ENCODE measurements around the gene NDUFAF4. TPM values are rescaled to one million over a fixed set of nuclear protein-coding genes. Genes with fewer than 3 reads are reported as not detected.

The NDUFAF4 gene
- total RNA-seq: 10 to 100 TPM; 12.3 to 24.5 (median 17.4) TPM

- H3K27ac ChIP-seq: peak within 1 kb of the TSS; percentile 87 to 93 (median 92)
- no peak for TF ChIP-seq EP300 (IDR thresholded peaks at IDR 0.05)
- peak; percentile 91 to 97 (median 94) for TF ChIP-seq CTCF (IDR thresholded peaks at IDR 0.05)
- TF ChIP-seq POLR2A (IDR thresholded peaks at IDR 0.05): peak in 3 of 4 donors; percentile 37 to 72 (median 39)
- TF ChIP-seq POLR2AphosphoS5 (IDR thresholded peaks at IDR 0.05): peak in 1 of 2 donors; percentile 73
- H3K9me3 ChIP-seq: no peaks in the 10 kb centered on the region
- peak within 1 kb of the TSS; percentile 88 to 94 (median 92) for H3K4me3 ChIP-seq
- ATAC-seq (ENCODE audit: low FRiP score in 2 of 2): peak; percentile 100
- 0 to 1% methylated on average over 16 to 45 of the region's 71 CpGs for WGBS, 2 donors
- peaks cover 0 to 4% (median 0%) of the 10 kb centered on the region in 4 donors for H3K27me3 ChIP-seq
- peaks cover 2 to 29% (median 13%) of the 10 kb centered on the region in 4 donors for H3K36me3 ChIP-seq
- DNase-seq: peak; percentile 97 to 98
- H3K4me1 ChIP-seq: peaks cover 20 to 34% (median 25%) of the 10 kb centered on the region in 4 donors
Observed at GRCh38 chr6:96897396-96898240, at the start of gene NDUFAF4. NDUFAF4 (minus strand) TSS chr6:96897891; CDS start chr6:96897801, 90 bp downstream.

- Histone ChIP-seq H3K27ac (no peak overlapping the region), H3K27me3 (no peaks in the 10 kb centered on the region), H3K4me3 (no peak overlapping the region), H3K36me3 (no peaks in the 10 kb centered on the region), H3K4me1 (no peaks in the 10 kb centered on the region), H3K9me3 (no peaks in the 10 kb centered on the region)
- no peak for TF ChIP-seq POLR2AphosphoS5 (IDR thresholded peaks at IDR 0.05)
- TF ChIP-seq POLR2A (IDR thresholded peaks at IDR 0.05): no peak
- no peak for TF ChIP-seq CTCF (IDR thresholded peaks at IDR 0.05)
- TF ChIP-seq EP300 (IDR thresholded peaks at IDR 0.05): no peak
- DNase-seq (no peak), ATAC-seq (ENCODE audit: low FRiP score in 2 of 2) (no peak)
- 80 to 91% methylated on average over 3 of the region's 3 CpGs for WGBS, 2 donors
Observed at GRCh38 chr6:96947055-96947454, 49.4 kb upstream of the NDUFAF4 start.

GRCh38 chr6:96943555-96944215, 46.0 kb upstream of the NDUFAF4 start:
- Histone ChIP-seq H3K4me1 (no peaks in the 10 kb centered on the region), H3K9me3 (no peaks in the 10 kb centered on the region), H3K4me3 (no peak overlapping the region), H3K27ac (no peak overlapping the region), H3K36me3 (no peaks in the 10 kb centered on the region), H3K27me3 (no peaks in the 10 kb centered on the region)
- WGBS, 2 donors: 71 to 79% methylated on average over 9 of the region's 9 CpGs
- no peak for ATAC-seq (ENCODE audit: low FRiP score in 2 of 2)
- no peak for DNase-seq
- TF ChIP-seq EP300 (IDR thresholded peaks at IDR 0.05) (no peak), CTCF (IDR thresholded peaks at IDR 0.05) (no peak), POLR2AphosphoS5 (IDR thresholded peaks at IDR 0.05) (no peak), POLR2A (IDR thresholded peaks at IDR 0.05) (no peak)

GRCh38 chr6:96942676-96943075, 45.0 kb upstream of the NDUFAF4 start:
- Histone ChIP-seq H3K27me3 (no peaks in the 10 kb centered on the region), H3K36me3 (no peaks in the 10 kb centered on the region), H3K27ac (no peak overlapping the region), H3K4me1 (no peaks in the 10 kb centered on the region), H3K9me3 (no peaks in the 10 kb centered on the region), H3K4me3 (no peak overlapping the region)
- no peak for ATAC-seq (ENCODE audit: low FRiP score in 2 of 2)
- 87 to 96% methylated on average over 2 of the region's 2 CpGs for WGBS, 2 donors
- TF ChIP-seq EP300 (IDR thresholded peaks at IDR 0.05) (no peak), POLR2A (IDR thresholded peaks at IDR 0.05) (no peak)
- no peak for DNase-seq

- DNase-seq: no peak
- TF ChIP-seq CTCF (IDR thresholded peaks at IDR 0.05) (no peak), POLR2AphosphoS5 (IDR thresholded peaks at IDR 0.05) (no peak), POLR2A (IDR thresholded peaks at IDR 0.05) (no peak), EP300 (IDR thresholded peaks at IDR 0.05) (no peak)
- no peaks in the 10 kb centered on the region for H3K27me3 ChIP-seq
- H3K36me3 ChIP-seq: no peaks in the 10 kb centered on the region
- no peak overlapping the region for H3K27ac ChIP-seq
- H3K9me3 ChIP-seq: no peaks in the 10 kb centered on the region
- no peaks in the 10 kb centered on the region for H3K4me1 ChIP-seq
- ATAC-seq (ENCODE audit: low FRiP score in 2 of 2): no peak
- no peak overlapping the region for H3K4me3 ChIP-seq
Observed at GRCh38 chr6:96940322-96940721, 42.6 kb upstream of the NDUFAF4 start.
